GM21447 (cell line): ENCODE data around the gene OBP2A.
"Not testable (repeated sequence)": the region's sequence is repeated elsewhere in the genome, so short reads cannot be mapped to it uniquely, and the experiment has no call there.

Experiments
- ATAC-seq: cut with Tn5 transposase; IDR thresholded peaks from one replicate; pipeline ENCODE4 v1.9.1; 2021; ENCODE audit not compliant: unreplicated experiment

The OBP2A gene

GRCh38 chr9:135526089-135526729 lies 19.7 kb upstream of the OBP2A start:
- ATAC-seq = no peak

DNA sequence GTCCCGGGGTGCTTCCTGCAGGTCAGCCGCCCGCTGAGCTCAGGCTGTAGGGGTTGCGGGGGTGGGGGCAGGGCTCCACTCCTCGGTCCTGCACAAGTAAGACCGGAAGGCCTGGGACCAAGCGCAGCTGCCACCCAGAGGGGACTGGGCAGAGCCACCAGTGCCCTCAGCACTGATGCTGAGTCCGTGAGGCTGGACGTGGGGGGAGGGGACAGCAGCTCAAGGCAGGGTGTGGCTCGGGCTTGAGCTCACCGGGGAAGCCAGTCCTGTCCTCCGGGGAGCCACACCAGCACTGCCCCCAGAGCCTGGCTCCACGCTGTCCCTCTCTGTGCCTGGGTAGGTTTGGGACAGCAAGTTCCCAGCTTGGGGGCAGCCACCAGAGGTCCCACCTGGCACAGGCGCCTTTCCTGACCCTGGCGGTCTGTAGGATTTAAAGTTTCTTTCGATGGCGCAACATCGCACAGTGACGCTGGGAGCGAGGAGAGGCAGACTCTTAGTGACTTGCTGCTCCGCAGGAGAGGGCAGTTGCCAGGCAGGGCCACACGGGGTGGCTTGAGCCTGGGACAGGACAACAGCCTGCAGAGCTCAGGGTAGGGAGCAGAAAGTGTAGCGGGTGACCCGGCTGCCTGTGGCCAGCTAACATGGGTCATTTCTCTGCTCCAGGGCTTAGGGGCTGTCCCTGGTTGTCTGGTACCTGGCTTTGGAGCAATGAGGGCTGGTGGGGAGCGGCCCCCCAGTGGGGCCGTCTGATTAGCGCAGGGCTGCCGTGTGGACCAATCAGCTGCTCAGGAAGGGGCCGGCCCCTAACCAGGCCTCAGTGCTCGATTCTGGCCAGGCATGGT lies 19.0 kb upstream of the OBP2A start:
- no peak for ATAC-seq

- ATAC-seq = not testable (repeated sequence)
These were observed 17.0 kb upstream of the OBP2A start for GRCh38 chr9:135528842-135529435.

DNA sequence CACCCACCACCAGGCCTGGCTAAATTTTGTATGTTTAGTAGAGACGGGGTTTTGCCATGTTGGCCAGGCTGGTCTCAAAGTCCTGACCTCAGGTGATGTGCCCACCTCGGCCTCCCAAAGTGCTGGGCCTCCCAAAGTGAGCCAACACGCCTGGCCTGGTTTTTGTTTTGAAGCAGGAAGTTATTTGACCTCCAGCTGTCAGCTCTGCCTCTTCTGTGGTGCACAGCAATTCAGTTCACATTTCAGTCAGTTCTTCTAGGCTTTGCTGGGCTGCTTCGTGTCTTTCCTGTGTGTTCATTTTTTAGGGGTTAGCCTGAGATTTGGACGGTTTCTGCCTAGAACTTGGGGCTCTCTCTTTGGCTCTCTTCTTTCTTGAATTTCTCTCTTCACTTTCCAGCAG lies 15.8 kb upstream of the OBP2A start:
- ATAC-seq = no peak

- no peak for ATAC-seq
These were observed 14.8 kb upstream of the OBP2A start for GRCh38 chr9:135531096-135531495.

DNA sequence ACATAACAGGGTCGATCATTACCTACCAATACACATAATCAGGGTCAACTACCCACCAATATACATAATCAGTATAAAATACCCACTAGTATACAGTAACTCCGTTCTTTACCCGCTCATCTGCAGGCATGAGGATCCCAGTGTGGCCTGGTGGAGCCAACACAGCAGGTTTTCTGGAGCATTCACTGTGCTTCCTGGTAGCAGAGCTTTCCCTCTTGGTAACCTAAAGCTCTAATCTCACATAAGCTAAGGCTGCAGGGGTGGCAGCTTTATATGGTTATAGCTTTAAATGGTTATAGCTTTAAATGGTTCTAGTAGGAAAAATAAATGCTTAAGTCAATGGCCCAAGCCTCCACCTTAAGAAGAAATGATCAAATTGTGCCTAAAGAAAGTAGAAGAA lies 12.8 kb upstream of the OBP2A start:
- ATAC-seq = no peak

DNA sequence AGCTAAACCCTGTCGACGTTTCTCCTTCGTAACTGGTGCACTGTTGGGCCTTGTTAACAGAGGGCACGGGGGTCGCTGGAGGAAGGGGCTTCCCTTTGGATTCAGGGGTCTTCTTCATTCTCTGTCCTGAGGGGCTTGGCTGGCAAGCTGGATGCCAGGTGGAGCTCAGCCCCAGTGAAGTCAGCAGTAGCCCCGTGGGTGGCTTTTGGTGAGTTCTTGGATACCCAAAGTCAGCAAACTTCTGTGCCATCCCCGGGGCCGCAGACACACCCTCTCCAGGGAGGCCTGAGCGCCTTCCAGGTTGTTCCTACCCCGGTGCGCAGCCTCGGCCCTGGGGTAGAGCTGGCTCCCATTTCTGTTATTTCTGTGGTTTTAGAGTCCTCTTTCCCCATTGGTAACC lies 12.3 kb upstream of the OBP2A start:
- no peak for ATAC-seq

GRCh38 chr9:135534192-135534711 lies 11.7 kb upstream of the OBP2A start:
- ATAC-seq = not testable (repeated sequence)

GRCh38 chr9:135534826-135535225 lies 11.1 kb upstream of the OBP2A start:
- ATAC-seq = not testable (repeated sequence)

- not testable (repeated sequence) for ATAC-seq
These were observed 10.3 kb upstream of the OBP2A start for GRCh38 chr9:135535631-135536030.

DNA sequence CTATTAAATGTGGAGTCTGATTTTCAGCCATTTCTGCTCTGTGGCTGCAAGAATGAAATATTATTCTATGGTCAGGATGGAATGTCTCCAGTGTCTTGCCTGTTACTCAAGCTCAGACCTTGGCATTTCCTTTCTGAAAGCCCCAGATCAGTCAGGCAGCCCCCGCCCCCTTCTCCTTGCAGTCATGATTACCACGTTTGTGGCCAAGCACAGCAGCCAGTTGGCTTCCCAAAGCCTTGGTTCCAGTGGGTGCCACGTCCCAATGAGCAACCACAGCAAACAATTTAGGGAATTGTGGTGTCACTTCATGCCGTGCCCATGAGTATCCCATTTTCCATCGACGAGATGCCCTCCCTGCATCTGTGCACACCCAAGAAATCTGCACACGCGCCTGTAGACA lies 9.7 kb upstream of the OBP2A start:
- no peak for ATAC-seq

- not testable (repeated sequence) for ATAC-seq
These were observed 2.5 kb upstream of the OBP2A start for GRCh38 chr9:135543262-135543894.

DNA sequence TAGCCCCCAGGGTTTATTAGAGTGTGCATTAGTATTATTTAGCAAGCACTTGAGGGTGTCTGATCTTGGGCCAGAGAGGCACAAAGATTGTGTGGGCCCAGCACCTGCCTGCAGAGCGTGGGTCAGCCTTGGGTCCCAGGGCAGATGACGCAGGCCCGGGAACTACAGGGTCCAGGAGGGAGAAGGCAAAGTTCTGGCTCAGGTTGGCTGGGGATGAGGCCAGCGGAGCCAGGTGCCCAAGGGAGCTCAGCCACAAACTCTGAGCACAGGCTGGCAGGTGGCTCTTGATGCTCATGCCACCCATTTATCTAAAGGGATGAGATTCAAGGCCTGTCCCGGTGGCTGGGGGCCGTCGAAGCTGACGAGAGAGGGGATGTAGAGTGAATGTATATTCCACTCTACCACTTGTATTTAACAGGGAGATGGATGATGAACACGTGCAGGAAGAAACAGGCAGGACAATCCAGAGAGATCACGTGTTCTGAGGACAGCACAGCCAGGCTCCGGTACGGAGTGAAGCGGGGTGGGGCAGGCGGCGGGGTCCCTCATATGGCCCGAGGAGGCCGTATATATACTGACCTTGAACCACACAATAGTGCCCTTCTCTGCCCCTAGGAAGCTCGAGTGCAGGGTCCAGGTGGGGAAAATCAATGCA lies 818 bp upstream of the OBP2A start:
- no peak for ATAC-seq

DNA sequence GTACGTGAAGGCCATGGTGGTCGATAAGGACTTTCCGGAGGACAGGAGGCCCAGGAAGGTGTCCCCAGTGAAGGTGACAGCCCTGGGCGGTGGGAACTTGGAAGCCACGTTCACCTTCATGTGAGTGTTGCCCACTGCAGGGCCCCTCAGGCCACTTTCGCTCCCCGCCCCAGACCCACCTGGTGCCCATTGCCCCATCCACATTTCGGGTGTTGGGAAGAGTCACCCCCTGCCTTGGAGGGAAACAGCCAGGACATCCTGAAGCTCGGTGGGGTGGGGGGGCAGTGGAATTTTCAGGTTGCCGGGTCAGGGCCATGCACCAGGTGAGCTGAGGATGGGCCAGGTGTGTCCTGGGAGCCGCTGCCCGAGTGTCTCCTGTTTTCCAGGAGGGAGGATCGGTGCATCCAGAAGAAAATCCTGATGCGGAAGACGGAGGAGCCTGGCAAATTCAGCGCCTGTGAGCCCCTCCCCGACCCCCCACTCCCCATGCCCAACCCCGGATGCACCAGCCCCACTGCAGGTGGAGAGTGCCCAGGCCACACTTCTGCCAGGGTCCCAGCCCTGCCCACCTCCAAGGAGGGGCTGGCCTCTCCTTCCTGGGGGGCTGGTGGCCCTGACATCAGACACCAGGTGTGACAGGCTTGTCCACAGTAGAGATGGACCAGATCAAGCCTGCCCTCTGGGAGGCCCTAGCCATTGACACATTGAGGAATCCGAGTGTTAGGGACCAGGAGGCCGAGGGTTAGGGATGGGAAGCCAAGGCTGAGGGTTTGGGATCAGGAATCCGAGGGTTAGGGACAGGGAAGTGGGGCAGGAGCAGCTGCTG lies 1.1 kb downstream of the OBP2A start:
- not testable (repeated sequence) for ATAC-seq

GRCh38 chr9:135547756-135548736 lies 2.1 kb downstream of the OBP2A start:
- no peak for ATAC-seq

GRCh38 chr9:135549478-135550343 lies 3.8 kb downstream of the OBP2A start:
- ATAC-seq = not testable (repeated sequence)

- ATAC-seq = no peak
These were observed 4.5 kb downstream of the OBP2A start for GRCh38 chr9:135550344-135550918.
